A673 (cell line): Measurements from ENCODE around the gene CRIP3. TPM values are rescaled to one million over a fixed set of nuclear protein-coding genes. Genes with fewer than 3 reads are reported as not detected.
A peak's percentile ranks its signal among the peaks of the same experiment; 100 is the strongest.

Experiments
- BruUV-seq: library from RNA; stranded (reverse); fragments of 400-500 nt; replicated peaks from 2 replicates; lab custom pipeline; 2021; lab: Mats Ljungman, UMichigan
- CTCF ChIA-PET: fragments of 300-600 bp; sonication (Branson Sonifier 250); formaldehyde crosslinking; loops from one replicate; lab custom pipeline; 2022; ENCODE audit warnings: antibody characterized with exemption; lab: Charles Lee
- POLR2A ChIA-PET: fragments of 300-600 bp; sonication (Branson Sonifier 250); formaldehyde crosslinking; loops from one replicate; lab custom pipeline; 2022; ENCODE audit warnings: antibody characterized with exemption; ENCODE audit not compliant: low non-redundant PET; lab: Charles Lee
- DNase-seq: peaks from one replicate; pipeline ENCODE4 v3.0.0-alpha.2; 2015; ENCODE audit warnings: low spot score
- H3K27ac ChIP-seq: fragments of 200-600 bp; sonication (generic); 2 replicates; pipeline ENCODE4 v1.5.1; 2016; ENCODE audit warnings: mixed run types, low read depth, mild to moderate bottlenecking, mixed read lengths, antibody characterized with exemption, low read length; ENCODE audit not compliant: poor library complexity, severe bottlenecking
- H3K27me3 ChIP-seq: fragments of 200-600 bp; sonication (generic); replicated peaks from 2 replicates; pipeline ENCODE4 v1.6.1; 2017; ENCODE audit warnings: mixed run types, low read depth, mild to moderate bottlenecking, mixed read lengths, antibody characterized with exemption, low read length; ENCODE audit not compliant: insufficient read depth, poor library complexity
- H3K36me3 ChIP-seq: fragments of 200-600 bp; sonication (generic); 2 replicates; pipeline ENCODE4 v1.6.1; 2016; ENCODE audit warnings: mixed run types, mild to moderate bottlenecking, mixed read lengths, antibody characterized with exemption, low read length; ENCODE audit not compliant: insufficient read depth, poor library complexity, severe bottlenecking
- H3K4me1 ChIP-seq: fragments of 200-600 bp; sonication (generic); 2 replicates; pipeline ENCODE4 v1.6.1; 2017; ENCODE audit warnings: mixed run types, mild to moderate bottlenecking, mixed read lengths, antibody characterized with exemption, low read length; ENCODE audit not compliant: insufficient read depth, poor library complexity, severe bottlenecking
- H3K4me3 ChIP-seq: fragments of 200-600 bp; sonication (generic); 2 replicates; pipeline ENCODE4 v1.5.1; 2016; ENCODE audit warnings: low read depth, mixed run types, mild to moderate bottlenecking, mixed read lengths, low read length; ENCODE audit not compliant: poor library complexity, severe bottlenecking
- H3K9me3 ChIP-seq: fragments of 200-600 bp; sonication (generic); 2 replicates; pipeline ENCODE4 v1.6.1; 2016; ENCODE audit warnings: mixed run types, low read depth, mild to moderate bottlenecking, mixed read lengths, antibody characterized with exemption, low read length; ENCODE audit not compliant: poor library complexity, severe bottlenecking
- CTCF ChIP-seq: fragments of 300-800, 200-600 bp; sonication (generic); conservative IDR thresholded peaks from 2 replicates; pipeline ENCODE4 v1.5.1; 2017; ENCODE audit warnings: low read depth, mild to moderate bottlenecking, antibody characterized with exemption, low read length, moderate library complexity, mixed read lengths
- EZH2 ChIP-seq: fragments of 200-600 bp; sonication (generic); IDR thresholded peaks from 2 replicates; pipeline ENCODE4 v1.6.1; 2017; ENCODE audit warnings: borderline replicate concordance, low read depth, mild to moderate bottlenecking, mixed read lengths, antibody characterized with exemption, low read length; ENCODE audit not compliant: poor library complexity, severe bottlenecking
- intact Hi-C: fragments of 100-400 bp; cut with micrococcal nuclease; formaldehyde crosslinking; loops from one replicate; pipeline ENCODE4 v1.10.0; 2022; ENCODE audit not compliant: unreplicated experiment
- total RNA-seq: library from RNA; stranded (reverse); gene quantifications from 2 replicates; pipeline ENCODE4 v1.2.3, GENCODE V29; 2021

The CRIP3 gene
- total RNA-seq, 1 experiment from 2014 or later = 2.4 TPM

- BruUV-seq = no TSS peak
- no peak for TF ChIP-seq EZH2
- peak; percentile 80 for TF ChIP-seq CTCF
- H3K4me3 ChIP-seq = no peak overlapping the region
- POLR2A ChIA-PET = no interaction called here
- CTCF ChIA-PET = interaction anchor here (0.6 to 1.7 kb wide), 3 partner anchors 12 to 135 kb away, joined by 3 to 6 read pairs (median 3); no protein-coding TSS in a partner anchor
- intact Hi-C loops = loop anchor here (5.0 to 10.0 kb wide), 2 partner anchors 69 to 241 kb away; no protein-coding TSS in a partner anchor
- no peaks in the 10 kb centered on the region for H3K4me1 ChIP-seq
- H3K27ac ChIP-seq = no peak overlapping the region
- no peaks in the 10 kb centered on the region for H3K36me3 ChIP-seq
- no peaks in the 10 kb centered on the region for H3K9me3 ChIP-seq
- DNase-seq = peak; percentile 75
- H3K27me3 ChIP-seq = no peaks in the 10 kb centered on the region
Observed at GRCh38 chr6:43263314-43264178, 45.1 kb downstream of the CRIP3 start.

- TF ChIP-seq EZH2 (no peak), CTCF (no peak)
- intact Hi-C loops = loop anchor here (5.0 to 10.0 kb wide), 2 partner anchors 69 to 242 kb away; no protein-coding TSS in a partner anchor
- no peaks in the 10 kb centered on the region for H3K9me3 ChIP-seq
- CTCF ChIA-PET = interaction anchor here (1.7 kb wide), 1 partner anchor 72 kb away, joined by 6 read pairs; no protein-coding TSS in a partner anchor
- no peaks in the 10 kb centered on the region for H3K27me3 ChIP-seq
- no peak for DNase-seq
- POLR2A ChIA-PET = no interaction called here
- no peak overlapping the region for H3K27ac ChIP-seq
- BruUV-seq = no TSS peak
- no peaks in the 10 kb centered on the region for H3K4me1 ChIP-seq
- H3K4me3 ChIP-seq = no peak overlapping the region
- no peaks in the 10 kb centered on the region for H3K36me3 ChIP-seq
Observed at GRCh38 chr6:43262780-43263313, 45.8 kb downstream of the CRIP3 start.

DNA sequence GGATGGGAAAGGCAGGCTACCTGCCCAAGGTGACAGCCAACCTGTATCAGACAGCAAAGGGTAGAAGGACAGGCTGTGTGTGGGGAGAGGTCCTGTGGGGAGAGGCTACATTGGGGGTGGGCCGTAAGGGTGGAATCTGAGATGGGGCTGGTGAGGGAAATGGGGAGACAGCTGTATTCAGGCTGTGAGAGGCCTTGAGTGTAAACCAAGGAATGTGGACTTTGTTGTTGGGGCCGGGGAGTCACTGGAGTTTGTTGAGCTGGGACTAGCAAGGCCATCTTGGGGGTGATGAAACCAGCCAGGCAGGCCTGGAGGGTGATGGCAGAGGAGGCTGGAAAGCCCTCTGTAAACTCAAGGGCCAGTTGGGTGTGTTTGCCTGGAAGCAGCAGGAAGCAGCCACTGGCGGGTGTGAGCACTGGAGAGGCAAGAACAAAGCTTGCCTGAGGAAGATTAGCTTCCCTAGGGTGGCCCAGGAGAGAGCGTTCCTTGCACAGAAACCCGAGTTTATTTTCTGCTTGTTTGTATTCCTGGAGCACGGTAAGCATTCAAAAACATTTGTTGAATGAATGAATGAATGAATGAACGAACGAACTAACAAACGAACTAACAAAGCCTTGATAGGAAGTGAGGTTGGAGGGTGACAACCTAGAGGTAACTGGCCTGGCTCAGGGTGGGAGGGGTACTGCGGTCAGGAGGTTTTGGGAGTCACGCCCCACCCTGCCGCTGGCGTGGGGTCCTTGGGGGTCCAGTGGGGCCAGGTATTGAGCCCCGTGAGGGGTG lies 46.4 kb downstream of the CRIP3 start:
- intact Hi-C loops = loop anchor here (5.0 to 10.0 kb wide), 2 partner anchors 70 to 243 kb away; no protein-coding TSS in a partner anchor
- no peak overlapping the region for H3K27ac ChIP-seq
- no peaks in the 10 kb centered on the region for H3K36me3 ChIP-seq
- POLR2A ChIA-PET = no interaction called here
- BruUV-seq = no TSS peak
- no peaks in the 10 kb centered on the region for H3K9me3 ChIP-seq
- no peaks in the 10 kb centered on the region for H3K4me1 ChIP-seq
- H3K4me3 ChIP-seq = no peak overlapping the region
- no peak for DNase-seq
- TF ChIP-seq EZH2 = no peak
- no peak for TF ChIP-seq CTCF
- CTCF ChIA-PET = interaction anchor here (1.7 kb wide), 1 partner anchor 72 kb away, joined by 6 read pairs; no protein-coding TSS in a partner anchor
- H3K27me3 ChIP-seq = no peaks in the 10 kb centered on the region
